Measurements from ENCODE around the gene C2CD2.

DNA sequence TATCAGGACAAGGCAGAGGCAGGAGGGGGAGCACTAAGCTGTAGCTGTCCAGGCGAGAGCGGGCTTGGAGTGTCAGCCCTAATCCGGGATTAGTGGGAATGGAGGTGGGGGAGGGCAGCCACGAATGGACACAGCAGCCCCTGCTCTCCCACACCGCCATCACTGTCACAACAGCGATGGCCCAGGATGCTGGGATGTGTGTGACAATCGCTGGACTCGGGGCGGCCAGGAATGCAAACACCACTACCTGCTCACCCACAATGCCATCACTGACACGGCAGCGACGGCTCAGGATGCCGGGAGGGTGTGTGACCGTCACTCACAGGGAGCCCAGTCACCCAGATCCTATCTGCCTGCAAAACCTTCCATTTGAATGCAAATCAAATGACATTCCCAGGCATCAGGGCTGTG lies 2.9 kb downstream of the C2CD2 start:
- TF ChIP-seq, protein P1, sequence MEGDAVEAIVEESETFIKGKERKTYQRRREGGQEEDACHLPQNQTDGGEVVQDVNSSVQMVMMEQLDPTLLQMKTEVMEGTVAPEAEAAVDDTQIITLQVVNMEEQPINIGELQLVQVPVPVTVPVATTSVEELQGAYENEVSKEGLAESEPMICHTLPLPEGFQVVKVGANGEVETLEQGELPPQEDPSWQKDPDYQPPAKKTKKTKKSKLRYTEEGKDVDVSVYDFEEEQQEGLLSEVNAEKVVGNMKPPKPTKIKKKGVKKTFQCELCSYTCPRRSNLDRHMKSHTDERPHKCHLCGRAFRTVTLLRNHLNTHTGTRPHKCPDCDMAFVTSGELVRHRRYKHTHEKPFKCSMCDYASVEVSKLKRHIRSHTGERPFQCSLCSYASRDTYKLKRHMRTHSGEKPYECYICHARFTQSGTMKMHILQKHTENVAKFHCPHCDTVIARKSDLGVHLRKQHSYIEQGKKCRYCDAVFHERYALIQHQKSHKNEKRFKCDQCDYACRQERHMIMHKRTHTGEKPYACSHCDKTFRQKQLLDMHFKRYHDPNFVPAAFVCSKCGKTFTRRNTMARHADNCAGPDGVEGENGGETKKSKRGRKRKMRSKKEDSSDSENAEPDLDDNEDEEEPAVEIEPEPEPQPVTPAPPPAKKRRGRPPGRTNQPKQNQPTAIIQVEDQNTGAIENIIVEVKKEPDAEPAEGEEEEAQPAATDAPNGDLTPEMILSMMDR (IDR thresholded peaks at IDR 0.05) = no peak
- TF ChIP-seq POLR2A (IDR thresholded peaks at IDR 0.05) = no peak

Measured in right lobe of liver (tissue), 4 donors.